ENCODE results near the gene IGF2R. TPM values are rescaled to one million over a fixed set of nuclear protein-coding genes. Genes with fewer than 3 reads are reported as not detected.

The IGF2R gene
- total RNA-seq, 1 donor from 2014 or later, result 161 TPM

GRCh38 chr6:160070831-160071230 lies 101.9 kb downstream of the IGF2R start:
- Histone ChIP-seq H3K36me3 (ENCODE audit: control insufficient read depth in 3 of 3, insufficient read depth in 3 of 3, low read length in 3 of 3) (peaks cover 70 to 87% (median 75%) of the 10 kb centered on the region in 3 donors), H3K27ac (ENCODE audit: low read depth, low read length) (no peak overlapping the region), H3K27me3 (ENCODE audit: control insufficient read depth in 3 of 3, insufficient read depth in 3 of 3, low read length in 3 of 3) (no peaks in the 10 kb centered on the region), H3K4me1 (ENCODE audit: control insufficient read depth in 3 of 3, insufficient read depth in 3 of 3, low read length in 3 of 3) (no peaks in the 10 kb centered on the region), H3K9ac (ENCODE audit: low read depth in 1 of 3, low read length in 3 of 3) (no peak overlapping the region), H3K9me3 (ENCODE audit: control insufficient read depth in 3 of 3, low read length in 3 of 3) (no peaks in the 10 kb centered on the region), H3K4me3 (ENCODE audit: low read length in 3 of 3) (no peak overlapping the region)

- Histone ChIP-seq H3K27ac (ENCODE audit: low read depth, low read length) (no peak overlapping the region), H3K36me3 (ENCODE audit: control insufficient read depth in 3 of 3, insufficient read depth in 3 of 3, low read length in 3 of 3) (peaks cover 69 to 92% (median 80%) of the 10 kb centered on the region in 3 donors)
These were observed 103.2 kb downstream of the IGF2R start for GRCh38 chr6:160071805-160072690.

GRCh38 chr6:160073272-160073671 lies 104.4 kb downstream of the IGF2R start:
- no peaks in the 10 kb centered on the region for H3K9me3 ChIP-seq (ENCODE audit: control insufficient read depth in 3 of 3, low read length in 3 of 3)
- H3K36me3 ChIP-seq (ENCODE audit: control insufficient read depth in 3 of 3, insufficient read depth in 3 of 3, low read length in 3 of 3), result peaks cover 71 to 90% (median 87%) of the 10 kb centered on the region in 3 donors
- H3K4me3 ChIP-seq (ENCODE audit: low read length in 3 of 3), result no peak overlapping the region
- H3K27me3 ChIP-seq (ENCODE audit: control insufficient read depth in 3 of 3, insufficient read depth in 3 of 3, low read length in 3 of 3), result no peaks in the 10 kb centered on the region
- H3K27ac ChIP-seq (ENCODE audit: low read depth, low read length), result no peak overlapping the region
- H3K9ac ChIP-seq (ENCODE audit: low read depth in 1 of 3, low read length in 3 of 3), result no peak overlapping the region
- H3K4me1 ChIP-seq (ENCODE audit: control insufficient read depth in 3 of 3, insufficient read depth in 3 of 3, low read length in 3 of 3), result no peaks in the 10 kb centered on the region

More at GRCh38 chr6:160071805-160072690, 103.2 kb downstream of the IGF2R start:
- Histone ChIP-seq H3K4me3 (ENCODE audit: low read length in 3 of 3) (no peak overlapping the region), H3K9me3 (ENCODE audit: control insufficient read depth in 3 of 3, low read length in 3 of 3) (no peaks in the 10 kb centered on the region), H3K4me1 (ENCODE audit: control insufficient read depth in 3 of 3, insufficient read depth in 3 of 3, low read length in 3 of 3) (no peaks in the 10 kb centered on the region), H3K27me3 (ENCODE audit: control insufficient read depth in 3 of 3, insufficient read depth in 3 of 3, low read length in 3 of 3) (no peaks in the 10 kb centered on the region), H3K9ac (ENCODE audit: low read depth in 1 of 3, low read length in 3 of 3) (no peak overlapping the region)

GRCh38 chr6:160076009-160076408 lies 107.1 kb downstream of the IGF2R start:
- Histone ChIP-seq H3K4me3 (ENCODE audit: low read length in 3 of 3) (no peak overlapping the region), H3K4me1 (ENCODE audit: control insufficient read depth in 3 of 3, insufficient read depth in 3 of 3, low read length in 3 of 3) (no peaks in the 10 kb centered on the region), H3K9me3 (ENCODE audit: control insufficient read depth in 3 of 3, low read length in 3 of 3) (no peaks in the 10 kb centered on the region), H3K9ac (ENCODE audit: low read depth in 1 of 3, low read length in 3 of 3) (no peak overlapping the region), H3K27ac (ENCODE audit: low read depth, low read length) (no peak overlapping the region), H3K36me3 (ENCODE audit: control insufficient read depth in 3 of 3, insufficient read depth in 3 of 3, low read length in 3 of 3) (peaks cover 69 to 89% (median 83%) of the 10 kb centered on the region in 3 donors), H3K27me3 (ENCODE audit: control insufficient read depth in 3 of 3, insufficient read depth in 3 of 3, low read length in 3 of 3) (no peaks in the 10 kb centered on the region)

GRCh38 chr6:160077024-160077423 lies 108.1 kb downstream of the IGF2R start:
- no peaks in the 10 kb centered on the region for H3K9me3 ChIP-seq (ENCODE audit: control insufficient read depth in 3 of 3, low read length in 3 of 3)
- H3K27me3 ChIP-seq (ENCODE audit: control insufficient read depth in 3 of 3, insufficient read depth in 3 of 3, low read length in 3 of 3), result no peaks in the 10 kb centered on the region
- H3K4me3 ChIP-seq (ENCODE audit: low read length in 3 of 3), result no peak overlapping the region
- H3K36me3 ChIP-seq (ENCODE audit: control insufficient read depth in 3 of 3, insufficient read depth in 3 of 3, low read length in 3 of 3), result peaks cover 62 to 84% (median 77%) of the 10 kb centered on the region in 3 donors
- H3K4me1 ChIP-seq (ENCODE audit: control insufficient read depth in 3 of 3, insufficient read depth in 3 of 3, low read length in 3 of 3), result no peaks in the 10 kb centered on the region
- H3K27ac ChIP-seq (ENCODE audit: low read depth, low read length), result no peak overlapping the region
- H3K9ac ChIP-seq (ENCODE audit: low read depth in 1 of 3, low read length in 3 of 3), result no peak overlapping the region

- Histone ChIP-seq H3K27me3 (ENCODE audit: control insufficient read depth in 3 of 3, insufficient read depth in 3 of 3, low read length in 3 of 3) (no peaks in the 10 kb centered on the region), H3K4me1 (ENCODE audit: control insufficient read depth in 3 of 3, insufficient read depth in 3 of 3, low read length in 3 of 3) (no peaks in the 10 kb centered on the region), H3K9ac (ENCODE audit: low read depth in 1 of 3, low read length in 3 of 3) (no peak overlapping the region), H3K4me3 (ENCODE audit: low read length in 3 of 3) (no peak overlapping the region), H3K9me3 (ENCODE audit: control insufficient read depth in 3 of 3, low read length in 3 of 3) (no peaks in the 10 kb centered on the region), H3K27ac (ENCODE audit: low read depth, low read length) (no peak overlapping the region), H3K36me3 (ENCODE audit: control insufficient read depth in 3 of 3, insufficient read depth in 3 of 3, low read length in 3 of 3) (peaks cover 58 to 80% (median 73%) of the 10 kb centered on the region in 3 donors)
These were observed 108.6 kb downstream of the IGF2R start for GRCh38 chr6:160077526-160077925.

- Histone ChIP-seq H3K36me3 (ENCODE audit: control insufficient read depth in 3 of 3, insufficient read depth in 3 of 3, low read length in 3 of 3) (peaks cover 52 to 73% (median 68%) of the 10 kb centered on the region in 3 donors), H3K4me1 (ENCODE audit: control insufficient read depth in 3 of 3, insufficient read depth in 3 of 3, low read length in 3 of 3) (no peaks in the 10 kb centered on the region), H3K9me3 (ENCODE audit: control insufficient read depth in 3 of 3, low read length in 3 of 3) (no peaks in the 10 kb centered on the region)
These were observed 110.2 kb downstream of the IGF2R start for GRCh38 chr6:160078883-160079685.

GRCh38 chr6:160079686-160080043 lies 110.8 kb downstream of the IGF2R start:
- Histone ChIP-seq H3K9ac (ENCODE audit: low read depth in 1 of 3, low read length in 3 of 3) (no peak overlapping the region), H3K4me1 (ENCODE audit: control insufficient read depth in 3 of 3, insufficient read depth in 3 of 3, low read length in 3 of 3) (no peaks in the 10 kb centered on the region), H3K27me3 (ENCODE audit: control insufficient read depth in 3 of 3, insufficient read depth in 3 of 3, low read length in 3 of 3) (no peaks in the 10 kb centered on the region), H3K9me3 (ENCODE audit: control insufficient read depth in 3 of 3, low read length in 3 of 3) (no peaks in the 10 kb centered on the region), H3K36me3 (ENCODE audit: control insufficient read depth in 3 of 3, insufficient read depth in 3 of 3, low read length in 3 of 3) (peaks cover 57 to 74% (median 69%) of the 10 kb centered on the region in 3 donors), H3K4me3 (ENCODE audit: low read length in 3 of 3) (no peak overlapping the region), H3K27ac (ENCODE audit: low read depth, low read length) (no peak overlapping the region)

More at GRCh38 chr6:160078883-160079685, 110.2 kb downstream of the IGF2R start:
- no peak overlapping the region for H3K4me3 ChIP-seq (ENCODE audit: low read length in 3 of 3)
- no peaks in the 10 kb centered on the region for H3K27me3 ChIP-seq (ENCODE audit: control insufficient read depth in 3 of 3, insufficient read depth in 3 of 3, low read length in 3 of 3)
- no peak overlapping the region for H3K9ac ChIP-seq (ENCODE audit: low read depth in 1 of 3, low read length in 3 of 3)
- H3K27ac ChIP-seq (ENCODE audit: low read depth, low read length), result no peak overlapping the region

- Histone ChIP-seq H3K4me1 (ENCODE audit: control insufficient read depth in 3 of 3, insufficient read depth in 3 of 3, low read length in 3 of 3) (no peaks in the 10 kb centered on the region), H3K9me3 (ENCODE audit: control insufficient read depth in 3 of 3, low read length in 3 of 3) (no peaks in the 10 kb centered on the region), H3K4me3 (ENCODE audit: low read length in 3 of 3) (no peak overlapping the region), H3K36me3 (ENCODE audit: control insufficient read depth in 3 of 3, insufficient read depth in 3 of 3, low read length in 3 of 3) (peaks cover 61 to 73% (median 73%) of the 10 kb centered on the region in 3 donors), H3K9ac (ENCODE audit: low read depth in 1 of 3, low read length in 3 of 3) (no peak overlapping the region), H3K27me3 (ENCODE audit: control insufficient read depth in 3 of 3, insufficient read depth in 3 of 3, low read length in 3 of 3) (no peaks in the 10 kb centered on the region), H3K27ac (ENCODE audit: low read depth, low read length) (no peak overlapping the region)
These were observed 111.2 kb downstream of the IGF2R start for GRCh38 chr6:160080097-160080496.

GRCh38 chr6:160081398-160081797 lies 112.5 kb downstream of the IGF2R start:
- Histone ChIP-seq H3K9me3 (ENCODE audit: control insufficient read depth in 3 of 3, low read length in 3 of 3) (no peaks in the 10 kb centered on the region), H3K27ac (ENCODE audit: low read depth, low read length) (no peak overlapping the region)

More at GRCh38 chr6:160081398-160081797, 112.5 kb downstream of the IGF2R start:
- H3K4me1 ChIP-seq (ENCODE audit: control insufficient read depth in 3 of 3, insufficient read depth in 3 of 3, low read length in 3 of 3), result no peaks in the 10 kb centered on the region
- H3K4me3 ChIP-seq (ENCODE audit: low read length in 3 of 3), result no peak overlapping the region
- no peaks in the 10 kb centered on the region for H3K27me3 ChIP-seq (ENCODE audit: control insufficient read depth in 3 of 3, insufficient read depth in 3 of 3, low read length in 3 of 3)
- H3K9ac ChIP-seq (ENCODE audit: low read depth in 1 of 3, low read length in 3 of 3), result no peak overlapping the region
- peaks cover 69 to 76% (median 75%) of the 10 kb centered on the region in 3 donors for H3K36me3 ChIP-seq (ENCODE audit: control insufficient read depth in 3 of 3, insufficient read depth in 3 of 3, low read length in 3 of 3)
